MCF 10A (cell line): ENCODE data around the gene TCF25. TPM values are rescaled to one million over a fixed set of nuclear protein-coding genes. Genes with fewer than 3 reads are reported as not detected.
"Not testable (repeated sequence)": the region's sequence is repeated elsewhere in the genome, so short reads cannot be mapped to it uniquely, and the experiment has no call there.

Experiments used
- BruUV-seq: library from RNA; stranded (reverse); fragments of 400-500 nt; replicated peaks from 2 replicates; lab custom pipeline; 2021; lab: Mats Ljungman, UMichigan
- CTCF ChIA-PET: fragments of 300-600 bp; sonication (Branson Sonifier 250); formaldehyde crosslinking; extraction: SDS; loops from one replicate; lab custom pipeline; 2021; ENCODE audit warnings: antibody characterized with exemption, inconsistent platforms; lab: Yijun Ruan, JAX
- POLR2A ChIA-PET: fragments of 300-600, 350-650 bp; sonication (Branson Sonifier 250); formaldehyde crosslinking; extraction: SDS; loops from one replicate; lab custom pipeline; 2020; ENCODE audit warnings: antibody characterized with exemption, inconsistent platforms; lab: Yijun Ruan, JAX
- DNase-seq: peaks from one replicate; pipeline ENCODE4 v3.0.0-alpha.2; 2018; ENCODE audit not compliant: unreplicated experiment
- H3K27ac Mint-ChIP-seq: one replicate; pipeline ENCODE4 v1.8.0; 2022; ENCODE audit warnings: mild to moderate bottlenecking, low read depth, mixed read lengths; ENCODE audit not compliant: unreplicated experiment
- H3K27me3 Mint-ChIP-seq: one replicate; pipeline ENCODE4 v1.8.0; 2022; ENCODE audit warnings: mixed read lengths; ENCODE audit not compliant: insufficient read depth, unreplicated experiment
- H3K36me3 Mint-ChIP-seq: one replicate; pipeline ENCODE4 v1.8.0; 2022; ENCODE audit warnings: mild to moderate bottlenecking, moderate library complexity, mixed read lengths; ENCODE audit not compliant: insufficient read depth, unreplicated experiment
- H3K4me1 Mint-ChIP-seq: one replicate; pipeline ENCODE4 v1.8.0; 2022; ENCODE audit warnings: mixed read lengths; ENCODE audit not compliant: insufficient read depth, unreplicated experiment
- H3K4me3 Mint-ChIP-seq: one replicate; pipeline ENCODE4 v1.8.0; 2022; ENCODE audit warnings: mild to moderate bottlenecking, moderate library complexity, mixed read lengths; ENCODE audit not compliant: unreplicated experiment
- H3K9me3 Mint-ChIP-seq: one replicate; pipeline ENCODE4 v1.8.0; 2022; ENCODE audit warnings: mixed read lengths; ENCODE audit not compliant: unreplicated experiment
- intact Hi-C: fragments of 100-400 bp; cut with micrococcal nuclease; formaldehyde crosslinking; loops from 2 replicates; pipeline ENCODE4 v1.14.1; 2022
- total RNA-seq: library from RNA; stranded (reverse); gene quantifications from 2 replicates; pipeline ENCODE4 v1.2.3, GENCODE V29; 2022
- TF ChIP-seq, protein P1 (sequence below): fragments of 200-600 bp; IDR thresholded peaks from one replicate; pipeline ENCODE4 v1.8.0; 2022; ENCODE audit warnings: antibody characterized with exemption, mild to moderate bottlenecking; ENCODE audit not compliant: unreplicated experiment

The TCF25 gene
- total RNA-seq, 1 experiment from 2014 or later: 239 TPM

DNA sequence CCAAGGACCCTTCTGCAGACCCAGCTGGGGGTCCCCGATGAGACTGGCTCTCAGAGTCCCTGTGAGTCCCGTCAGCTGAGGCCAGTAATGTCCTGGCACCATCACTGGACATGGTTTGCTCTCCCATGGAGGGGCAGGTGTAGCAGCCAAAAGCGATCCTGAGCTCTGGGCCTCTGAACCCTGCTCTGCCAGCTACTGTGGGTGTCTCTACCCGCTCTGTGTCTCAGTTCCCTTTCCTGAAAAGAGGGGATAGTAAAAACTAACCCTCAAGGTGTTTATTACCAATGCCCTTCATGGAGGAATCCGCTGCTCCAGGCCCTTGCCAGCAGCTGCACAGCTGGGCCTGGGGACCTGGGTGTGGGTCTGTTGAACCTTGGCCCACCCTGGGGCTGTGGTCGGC lies 58.6 kb downstream of the TCF25 start:
- peaks cover 12% of the 10 kb centered on the region for H3K36me3 Mint-ChIP-seq
- no peaks in the 10 kb centered on the region for H3K27me3 Mint-ChIP-seq
- DNase-seq: no peak
- intact Hi-C loops: no loop called here
- TF ChIP-seq, protein P1, sequence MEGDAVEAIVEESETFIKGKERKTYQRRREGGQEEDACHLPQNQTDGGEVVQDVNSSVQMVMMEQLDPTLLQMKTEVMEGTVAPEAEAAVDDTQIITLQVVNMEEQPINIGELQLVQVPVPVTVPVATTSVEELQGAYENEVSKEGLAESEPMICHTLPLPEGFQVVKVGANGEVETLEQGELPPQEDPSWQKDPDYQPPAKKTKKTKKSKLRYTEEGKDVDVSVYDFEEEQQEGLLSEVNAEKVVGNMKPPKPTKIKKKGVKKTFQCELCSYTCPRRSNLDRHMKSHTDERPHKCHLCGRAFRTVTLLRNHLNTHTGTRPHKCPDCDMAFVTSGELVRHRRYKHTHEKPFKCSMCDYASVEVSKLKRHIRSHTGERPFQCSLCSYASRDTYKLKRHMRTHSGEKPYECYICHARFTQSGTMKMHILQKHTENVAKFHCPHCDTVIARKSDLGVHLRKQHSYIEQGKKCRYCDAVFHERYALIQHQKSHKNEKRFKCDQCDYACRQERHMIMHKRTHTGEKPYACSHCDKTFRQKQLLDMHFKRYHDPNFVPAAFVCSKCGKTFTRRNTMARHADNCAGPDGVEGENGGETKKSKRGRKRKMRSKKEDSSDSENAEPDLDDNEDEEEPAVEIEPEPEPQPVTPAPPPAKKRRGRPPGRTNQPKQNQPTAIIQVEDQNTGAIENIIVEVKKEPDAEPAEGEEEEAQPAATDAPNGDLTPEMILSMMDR: no peak
- ChIA-PET POLR2A (interaction anchor here (1.2 kb wide), 1 partner anchor 9 kb away, joined by 5 read pairs; the partner anchor contains the start of gene TUBB3), CTCF (interaction anchor here (0.6 kb wide), 1 partner anchor 87 kb away, joined by 3 read pairs; no protein-coding TSS in a partner anchor)
- BruUV-seq: no TSS peak
- H3K4me1 Mint-ChIP-seq: no peaks in the 10 kb centered on the region
- no peaks in the 10 kb centered on the region for H3K9me3 Mint-ChIP-seq
- H3K27ac Mint-ChIP-seq: no peak overlapping the region
- no peak overlapping the region for H3K4me3 Mint-ChIP-seq

DNA sequence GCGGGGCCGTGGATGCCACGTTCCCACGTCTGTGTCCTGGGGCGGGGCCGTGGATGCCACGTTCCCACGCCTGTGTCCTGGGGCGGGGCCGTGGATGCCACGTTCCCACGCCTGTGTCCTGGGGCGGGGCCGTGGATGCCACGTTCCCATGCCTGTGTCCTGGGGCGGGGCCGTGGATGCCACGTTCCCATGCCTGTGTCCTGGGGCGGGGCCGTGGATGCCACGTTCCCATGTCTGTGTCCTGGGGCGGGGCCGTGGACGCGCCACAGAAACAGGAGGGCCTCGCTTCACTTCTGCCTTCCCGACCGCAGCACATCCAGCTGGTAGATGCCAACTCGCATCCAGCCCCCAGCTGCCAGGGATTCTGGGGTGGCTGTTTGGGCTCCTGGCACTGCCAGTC lies 60.6 kb downstream of the TCF25 start:
- intact Hi-C loops, CTCF ChIA-PET, DNase-seq, H3K27me3 Mint-ChIP-seq, H3K4me3 Mint-ChIP-seq, H3K27ac Mint-ChIP-seq, BruUV-seq, H3K4me1 Mint-ChIP-seq, H3K9me3 Mint-ChIP-seq: not testable (repeated sequence)
- POLR2A ChIA-PET: interaction anchor here (0.7 kb wide), 1 partner anchor 21 kb away, joined by 3 read pairs; no protein-coding TSS in a partner anchor
- peaks cover 12% of the 10 kb centered on the region for H3K36me3 Mint-ChIP-seq

DNA sequence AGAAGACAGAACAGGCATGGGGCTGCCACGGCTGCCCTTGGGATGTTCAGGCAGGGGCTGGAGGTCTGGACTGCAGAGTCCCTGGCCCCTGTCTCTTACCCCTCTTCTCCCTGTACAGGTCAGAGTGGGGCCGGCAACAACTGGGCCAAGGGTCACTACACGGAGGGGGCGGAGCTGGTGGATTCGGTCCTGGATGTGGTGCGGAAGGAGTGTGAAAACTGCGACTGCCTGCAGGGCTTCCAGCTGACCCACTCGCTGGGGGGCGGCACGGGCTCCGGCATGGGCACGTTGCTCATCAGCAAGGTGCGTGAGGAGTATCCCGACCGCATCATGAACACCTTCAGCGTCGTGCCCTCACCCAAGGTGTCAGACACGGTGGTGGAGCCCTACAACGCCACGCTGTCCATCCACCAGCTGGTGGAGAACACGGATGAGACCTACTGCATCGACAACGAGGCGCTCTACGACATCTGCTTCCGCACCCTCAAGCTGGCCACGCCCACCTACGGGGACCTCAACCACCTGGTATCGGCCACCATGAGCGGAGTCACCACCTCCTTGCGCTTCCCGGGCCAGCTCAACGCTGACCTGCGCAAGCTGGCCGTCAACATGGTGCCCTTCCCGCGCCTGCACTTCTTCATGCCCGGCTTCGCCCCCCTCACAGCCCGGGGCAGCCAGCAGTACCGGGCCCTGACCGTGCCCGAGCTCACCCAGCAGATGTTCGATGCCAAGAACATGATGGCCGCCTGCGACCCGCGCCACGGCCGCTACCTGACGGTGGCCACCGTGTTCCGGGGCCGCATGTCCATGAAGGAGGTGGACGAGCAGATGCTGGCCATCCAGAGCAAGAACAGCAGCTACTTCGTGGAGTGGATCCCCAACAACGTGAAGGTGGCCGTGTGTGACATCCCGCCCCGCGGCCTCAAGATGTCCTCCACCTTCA lies 61.5 kb downstream of the TCF25 start:
- peaks cover 12% of the 10 kb centered on the region for H3K36me3 Mint-ChIP-seq
- CTCF ChIA-PET: no interaction called here

DNA sequence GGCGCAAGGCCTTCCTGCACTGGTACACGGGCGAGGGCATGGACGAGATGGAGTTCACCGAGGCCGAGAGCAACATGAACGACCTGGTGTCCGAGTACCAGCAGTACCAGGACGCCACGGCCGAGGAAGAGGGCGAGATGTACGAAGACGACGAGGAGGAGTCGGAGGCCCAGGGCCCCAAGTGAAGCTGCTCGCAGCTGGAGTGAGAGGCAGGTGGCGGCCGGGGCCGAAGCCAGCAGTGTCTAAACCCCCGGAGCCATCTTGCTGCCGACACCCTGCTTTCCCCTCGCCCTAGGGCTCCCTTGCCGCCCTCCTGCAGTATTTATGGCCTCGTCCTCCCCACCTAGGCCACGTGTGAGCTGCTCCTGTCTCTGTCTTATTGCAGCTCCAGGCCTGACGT lies 62.2 kb downstream of the TCF25 start:
- H3K27ac Mint-ChIP-seq, CTCF ChIA-PET, POLR2A ChIA-PET, BruUV-seq, H3K27me3 Mint-ChIP-seq, DNase-seq, H3K4me1 Mint-ChIP-seq, H3K4me3 Mint-ChIP-seq, intact Hi-C loops, H3K9me3 Mint-ChIP-seq: not testable (repeated sequence)
- peaks cover 12% of the 10 kb centered on the region for H3K36me3 Mint-ChIP-seq

More for the DNA sequence above, 61.5 kb downstream of the TCF25 start:
- POLR2A ChIA-PET: no interaction called here
- TF ChIP-seq, protein P1: no peak
- Mint-ChIP-seq H3K4me3 (no peak overlapping the region), H3K9me3 (no peaks in the 10 kb centered on the region), H3K27me3 (no peaks in the 10 kb centered on the region), H3K4me1 (peaks cover 6% of the 10 kb centered on the region), H3K27ac (no peak overlapping the region)
- intact Hi-C loops: no loop called here
- DNase-seq: no peak
- no TSS peak for BruUV-seq

DNA sequence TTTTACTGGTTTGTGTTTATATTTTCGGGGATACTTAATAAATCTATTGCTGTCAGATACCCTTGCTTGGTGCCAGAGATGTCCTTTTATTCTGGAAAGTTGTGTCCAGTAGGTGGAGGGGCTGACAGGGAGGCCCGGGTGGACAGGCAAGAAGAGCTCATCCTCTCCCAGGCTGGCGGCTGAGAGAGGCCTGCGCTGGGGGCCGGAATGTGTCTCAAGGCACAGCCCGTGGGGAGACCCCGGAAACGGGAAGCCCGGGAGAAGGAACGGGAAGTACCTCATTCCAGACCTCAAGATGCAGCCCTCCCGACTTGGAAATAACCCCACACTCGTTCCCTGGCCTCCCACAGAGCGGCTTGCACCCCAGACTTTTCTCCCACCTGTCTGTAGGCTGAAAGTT lies 62.6 kb downstream of the TCF25 start:
- no peaks in the 10 kb centered on the region for H3K9me3 Mint-ChIP-seq
- no TSS peak for BruUV-seq
- no peak overlapping the region for H3K4me3 Mint-ChIP-seq
- intact Hi-C loops: no loop called here
- DNase-seq: no peak
- H3K27ac Mint-ChIP-seq: no peak overlapping the region
- H3K4me1 Mint-ChIP-seq: peaks cover 6% of the 10 kb centered on the region
- H3K27me3 Mint-ChIP-seq: no peaks in the 10 kb centered on the region
- POLR2A ChIA-PET: no interaction called here
- CTCF ChIA-PET: no interaction called here
- TF ChIP-seq, protein P1: no peak
- peaks cover 9% of the 10 kb centered on the region for H3K36me3 Mint-ChIP-seq
